Activated naive CD4-positive, alpha-beta T cell (primary cell): Measurements from ENCODE around the gene URI1.
"Not testable (repeated sequence)": the region's sequence is repeated elsewhere in the genome, so short reads cannot be mapped to it uniquely, and the experiment has no call there.

Experiments used
- DNase-seq, 4 experiments: peaks; one replicate each; lab custom pipeline; 2025; lab: John Stamatoyannopoulos, UW

URI1 gene, protein sequence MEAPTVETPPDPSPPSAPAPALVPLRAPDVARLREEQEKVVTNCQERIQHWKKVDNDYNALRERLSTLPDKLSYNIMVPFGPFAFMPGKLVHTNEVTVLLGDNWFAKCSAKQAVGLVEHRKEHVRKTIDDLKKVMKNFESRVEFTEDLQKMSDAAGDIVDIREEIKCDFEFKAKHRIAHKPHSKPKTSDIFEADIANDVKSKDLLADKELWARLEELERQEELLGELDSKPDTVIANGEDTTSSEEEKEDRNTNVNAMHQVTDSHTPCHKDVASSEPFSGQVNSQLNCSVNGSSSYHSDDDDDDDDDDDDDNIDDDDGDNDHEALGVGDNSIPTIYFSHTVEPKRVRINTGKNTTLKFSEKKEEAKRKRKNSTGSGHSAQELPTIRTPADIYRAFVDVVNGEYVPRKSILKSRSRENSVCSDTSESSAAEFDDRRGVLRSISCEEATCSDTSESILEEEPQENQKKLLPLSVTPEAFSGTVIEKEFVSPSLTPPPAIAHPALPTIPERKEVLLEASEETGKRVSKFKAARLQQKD

GRCh38 chr19:29941828-29942403 is at the start of gene URI1:
Gene URI1, plus strand, starts transcription at chr19:29942239. Its CDS starts 309 bp downstream, at chr19:29942548.
- peak; percentile 80 to 96 (median 92) for DNase-seq

- no peak for DNase-seq
Observed at GRCh38 chr19:29893606-29894284, 48.3 kb upstream of the URI1 start.

- DNase-seq: no peak
Observed at GRCh38 chr19:29896802-29897201, 45.2 kb upstream of the URI1 start.

DNA sequence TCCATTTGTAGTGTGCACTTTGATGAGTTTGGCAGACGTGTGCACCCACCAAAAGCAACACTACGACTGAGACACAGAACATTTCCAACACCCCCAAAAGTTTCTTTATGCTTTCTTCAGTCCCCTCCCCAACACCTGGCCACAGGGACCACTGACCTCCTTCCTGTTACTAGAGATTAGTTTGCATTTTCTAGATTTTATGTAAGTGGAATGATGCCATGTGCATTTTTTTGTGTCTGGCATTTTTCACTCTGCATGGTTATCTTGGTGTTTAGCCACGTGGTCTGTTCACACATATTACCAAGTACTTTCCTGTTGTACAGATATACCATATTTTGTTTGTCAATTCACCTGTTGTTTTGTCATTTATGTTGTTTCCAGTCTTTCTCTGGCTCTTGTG is 44.6 kb upstream of the URI1 start:
- DNase-seq: no peak

- DNase-seq: no peak
Observed at GRCh38 chr19:29904017-29904416, 38.0 kb upstream of the URI1 start.

DNA sequence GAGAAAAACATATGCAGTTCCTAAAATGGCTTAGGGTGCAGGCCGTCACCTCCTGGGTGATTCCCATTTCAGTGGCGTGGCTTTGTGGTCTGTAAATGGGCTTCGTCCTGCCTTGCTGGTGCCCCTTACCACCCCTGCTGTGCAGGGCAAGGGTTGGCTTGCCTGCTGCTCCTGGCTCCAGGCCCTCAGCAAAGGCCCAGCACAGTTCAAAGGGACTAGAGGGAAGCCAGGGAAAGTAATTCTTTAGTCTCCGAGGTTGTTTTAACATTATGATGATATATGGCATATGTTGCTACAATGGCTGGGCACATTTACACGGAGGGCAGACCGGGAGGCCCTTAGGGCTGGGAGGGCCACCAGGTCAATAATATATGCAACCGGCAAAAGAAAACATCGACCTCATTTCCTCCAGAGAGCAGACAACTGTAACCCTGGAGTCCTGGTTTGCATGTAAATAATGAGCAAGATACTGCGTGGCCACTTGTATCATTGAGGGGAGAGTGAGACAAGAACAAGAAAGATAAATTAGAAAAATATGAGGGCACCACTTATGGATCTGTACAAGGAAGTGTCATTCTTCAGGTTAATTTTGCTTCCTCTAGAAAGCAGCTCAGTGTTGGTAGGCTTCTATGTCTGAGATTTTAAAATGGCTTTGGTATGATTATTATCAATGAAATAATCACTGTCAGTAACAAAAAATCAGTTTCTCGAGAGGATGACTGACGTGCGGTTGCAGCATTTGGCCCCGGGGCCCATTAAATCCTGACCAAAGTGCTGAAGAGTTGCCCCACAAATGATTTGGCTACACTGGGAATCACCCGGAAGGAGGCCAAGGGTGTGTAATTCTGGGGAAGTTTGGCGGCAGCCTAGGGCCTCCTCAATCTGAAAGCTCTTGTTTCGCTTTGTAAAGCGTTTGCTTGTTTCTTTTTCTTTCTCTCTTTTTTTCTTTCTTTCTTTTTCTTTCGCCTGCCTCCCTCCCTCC is 32.8 kb upstream of the URI1 start:
- no peak for DNase-seq

- DNase-seq: no peak
Observed at GRCh38 chr19:29914933-29915332, 27.1 kb upstream of the URI1 start.

- DNase-seq: not testable (repeated sequence)
Observed at GRCh38 chr19:29915832-29916231, 26.2 kb upstream of the URI1 start.

- DNase-seq: no peak
Observed at GRCh38 chr19:29917911-29918310, 24.1 kb upstream of the URI1 start.

GRCh38 chr19:29918891-29919290 is 23.1 kb upstream of the URI1 start:
- DNase-seq: no peak

DNA sequence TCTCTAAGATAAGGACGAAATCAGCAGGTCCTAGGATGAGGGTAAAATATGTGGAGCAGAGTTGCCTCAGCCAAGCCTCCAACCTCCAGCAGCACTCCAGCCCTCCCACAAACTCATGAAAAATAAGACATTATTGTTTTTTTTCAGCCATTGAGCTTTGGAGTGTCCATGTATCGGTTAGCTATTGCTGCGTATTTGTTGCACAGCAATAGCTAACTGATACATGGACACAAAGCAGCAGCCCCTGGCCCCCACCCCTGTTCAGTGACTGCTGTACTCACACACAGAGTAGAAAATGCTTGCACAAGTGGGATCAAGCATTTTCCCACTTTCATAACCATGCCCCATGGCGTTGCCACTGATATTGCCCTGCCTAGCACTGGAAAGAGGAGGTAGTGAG is 19.1 kb upstream of the URI1 start:
- no peak for DNase-seq

DNA sequence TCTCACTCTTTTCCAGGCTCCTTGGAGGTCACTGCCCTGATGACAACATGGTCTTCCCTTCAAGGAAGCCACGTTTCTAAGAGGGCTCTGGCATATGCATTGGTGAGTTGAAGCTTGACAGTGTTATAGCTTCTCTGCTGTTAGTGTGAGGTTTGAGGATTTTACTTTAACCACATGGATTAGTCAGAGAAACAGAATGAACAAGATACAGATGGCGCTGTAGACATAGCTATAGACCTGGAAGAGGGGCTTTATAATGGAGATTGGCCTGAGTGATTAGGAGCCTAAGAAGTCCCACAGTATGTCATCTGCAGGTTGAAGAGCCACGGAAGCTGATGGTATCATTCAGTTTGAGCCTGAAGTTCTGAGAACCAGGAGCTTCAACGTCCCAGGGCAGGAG is 18.4 kb upstream of the URI1 start:
- DNase-seq: no peak

GRCh38 chr19:29926031-29926430 is 16.0 kb upstream of the URI1 start:
- no peak for DNase-seq

DNA sequence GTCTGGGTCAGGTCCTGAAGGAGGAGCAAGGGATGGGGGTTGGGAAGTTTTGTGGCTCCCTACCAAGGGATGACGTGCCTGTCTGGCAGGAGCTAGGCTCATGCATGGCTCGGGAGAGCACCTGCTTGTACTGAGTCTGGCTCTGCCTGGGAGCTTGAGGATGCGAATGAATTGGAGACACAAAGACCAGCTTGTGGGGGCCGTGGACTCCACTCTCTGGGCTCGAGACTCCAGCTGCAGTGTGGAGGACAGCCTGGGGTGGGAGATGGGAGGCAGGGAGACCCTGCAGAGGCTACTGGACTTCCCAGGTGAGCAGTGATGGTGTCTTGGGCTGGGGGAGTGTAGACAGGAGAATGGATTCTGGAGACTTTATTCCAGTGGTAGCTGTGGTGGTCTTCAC is 15.2 kb upstream of the URI1 start:
- no peak for DNase-seq

DNA sequence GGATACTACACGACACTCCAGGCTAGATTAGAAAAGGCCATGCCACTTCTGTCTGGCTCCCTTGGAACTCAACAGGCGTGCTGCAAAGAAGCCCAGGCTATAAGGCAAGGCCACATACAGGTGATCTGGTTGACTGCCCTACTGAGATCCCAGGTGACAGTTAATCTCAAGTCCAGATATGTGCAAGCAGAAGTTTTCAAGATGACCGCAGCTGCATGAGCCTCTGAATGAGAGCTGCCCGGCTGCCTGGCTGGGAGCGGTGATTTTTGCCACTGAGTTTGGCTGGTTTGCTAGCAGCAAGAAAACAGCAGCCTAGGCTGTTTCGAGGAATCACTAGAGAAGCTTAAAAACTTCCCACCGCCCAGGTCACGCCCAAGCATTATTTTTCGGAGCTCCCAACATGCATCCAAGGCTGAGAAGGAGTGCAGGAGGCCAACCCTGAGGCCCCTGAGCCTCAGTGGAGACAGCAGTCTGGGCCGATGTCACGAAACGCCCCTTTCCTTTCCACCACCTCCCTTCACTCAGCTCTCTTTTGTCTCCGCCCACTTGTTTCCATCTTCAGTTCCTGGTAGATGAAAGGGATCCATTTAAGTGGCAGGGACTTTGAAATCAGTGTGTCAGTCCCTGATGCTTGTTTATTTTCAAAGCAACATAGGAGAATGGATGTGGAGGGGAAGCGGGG is 14.0 kb upstream of the URI1 start:
- DNase-seq: no peak

DNA sequence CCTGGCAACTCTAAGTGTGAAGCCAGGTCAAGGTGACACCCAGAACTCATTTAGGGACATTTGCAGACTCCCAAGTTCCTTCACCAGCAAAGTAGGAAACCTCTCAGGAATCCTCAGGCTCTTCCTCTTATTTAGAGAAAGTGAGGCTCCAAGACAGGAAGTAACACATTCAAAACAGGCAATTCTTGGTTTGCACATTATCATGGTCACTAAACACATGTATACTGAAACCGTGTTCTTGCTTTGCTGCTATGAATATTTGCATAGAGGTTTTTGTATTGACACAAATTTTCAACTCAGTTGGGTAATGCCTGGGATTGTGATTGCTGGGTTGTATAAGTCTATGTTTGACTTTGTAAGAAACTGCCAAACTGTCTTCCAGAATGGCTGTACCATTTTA is 13.2 kb upstream of the URI1 start:
- no peak for DNase-seq

GRCh38 chr19:29934257-29934656 is 7.8 kb upstream of the URI1 start:
- DNase-seq: no peak

GRCh38 chr19:29934781-29935180 is 7.3 kb upstream of the URI1 start:
- DNase-seq: no peak

DNA sequence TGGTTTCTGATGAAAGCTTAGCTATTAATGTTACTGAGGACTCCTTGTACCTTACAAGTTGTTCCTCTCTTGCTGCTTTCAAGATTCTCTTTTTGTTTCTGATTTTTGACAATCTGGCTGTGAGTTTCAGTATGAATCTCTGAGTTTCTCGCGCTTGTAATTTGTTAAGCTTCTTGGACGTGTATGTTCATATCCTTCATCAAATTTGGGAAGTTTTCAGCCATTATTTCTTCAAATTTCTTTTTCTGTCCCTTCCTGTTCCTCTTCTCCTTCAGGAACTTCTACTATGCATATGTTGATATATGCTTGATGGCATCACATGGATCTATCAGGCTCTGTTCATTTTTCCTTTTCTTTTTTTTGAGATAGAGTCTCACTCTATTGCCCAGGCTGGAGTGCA is 5.6 kb upstream of the URI1 start:
- no peak for DNase-seq

- DNase-seq: no peak
Observed at GRCh38 chr19:29939628-29940027, 2.4 kb upstream of the URI1 start.

DNA sequence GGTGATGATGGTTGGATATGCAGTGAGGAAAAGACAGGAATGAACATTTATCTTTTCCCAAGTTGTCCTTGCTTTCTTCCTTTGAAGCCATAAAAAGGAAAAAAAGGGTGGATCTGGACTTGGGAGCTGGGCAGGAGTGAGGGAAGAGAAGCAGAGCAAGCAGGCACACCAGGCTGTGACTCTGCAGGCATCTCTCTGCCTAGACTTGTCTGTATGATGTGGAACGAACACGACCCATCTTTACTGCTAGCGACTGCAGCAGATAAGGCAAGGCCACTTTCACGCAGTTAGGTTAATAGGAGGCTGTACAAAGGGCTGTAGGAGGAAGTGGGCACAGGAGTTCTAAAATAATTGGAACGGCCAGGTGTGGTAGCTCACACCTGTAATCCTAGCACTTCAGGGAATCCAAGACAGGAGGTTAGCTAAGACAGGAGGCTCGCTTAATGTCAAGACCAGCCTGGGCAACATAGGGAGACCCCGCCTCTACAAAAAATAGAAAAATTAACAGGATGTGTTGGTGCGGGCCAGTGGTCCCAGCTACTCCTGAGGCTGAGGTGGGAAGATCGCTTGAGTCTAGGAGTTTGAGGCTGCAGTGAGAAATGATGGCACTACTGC is 961 bp upstream of the URI1 start:
- DNase-seq: no peak
